Natural killer cell (primary cell): ENCODE measurements around the gene PIEZO1. TPM values are rescaled to one million over a fixed set of nuclear protein-coding genes. Genes with fewer than 3 reads are reported as not detected.

Source experiments
- ATAC-seq, 3 donors: fragments of 150-1000 bp in 2 of 3; fragments of 200-7000 bp in 1 of 3; cut with Tn5 transposase; 1 replicate in 1 of 3; 2 replicates in 2 of 3; pipeline ENCODE4 v1.10.0; 2021; ENCODE audit warnings: mild to moderate bottlenecking in 2 of 3, moderate library complexity in 2 of 3
- DNase-seq, 2 donors: peaks; one replicate each; pipeline versions ENCODE4 v3.0.0 to v3.0.0-alpha.2; 2013 to 2021; ENCODE audit warnings: mixed read lengths in 1 of 2
- H3K27ac ChIP-seq: one replicate; pipeline ENCODE4 v1.5.1; 2013; ENCODE audit warnings: mild to moderate bottlenecking, low read length
- H3K27me3 ChIP-seq: one replicate; pipeline ENCODE4 v1.6.1; 2013; ENCODE audit warnings: low read length; ENCODE audit not compliant: control insufficient read depth, insufficient read depth
- H3K36me3 ChIP-seq: one replicate; pipeline ENCODE4 v1.6.1; 2013; ENCODE audit warnings: low read length; ENCODE audit not compliant: control insufficient read depth, insufficient read depth
- H3K4me1 ChIP-seq: one replicate; pipeline ENCODE4 v1.6.1; 2013; ENCODE audit warnings: low read length; ENCODE audit not compliant: control insufficient read depth, insufficient read depth
- H3K4me3 ChIP-seq: one replicate; pipeline ENCODE4 v1.5.1; 2013; ENCODE audit warnings: low read length
- H3K9me3 ChIP-seq: one replicate; pipeline ENCODE4 v1.6.1; 2013; ENCODE audit warnings: low read length; ENCODE audit not compliant: control insufficient read depth, insufficient read depth
- H3K27ac Mint-ChIP-seq, 2 donors: one replicate each; pipeline ENCODE4 v1.8.0; 2022; ENCODE audit warnings: mild to moderate bottlenecking in 2 of 2, mixed read lengths in 2 of 2, moderate library complexity in 1 of 2
- H3K27me3 Mint-ChIP-seq, 2 donors: one replicate each; pipeline ENCODE4 v1.8.0; 2022; ENCODE audit warnings: low read depth in 2 of 2, mixed read lengths in 2 of 2
- H3K36me3 Mint-ChIP-seq: one replicate; pipeline ENCODE4 v1.8.0; 2022; ENCODE audit warnings: mixed read lengths
- H3K4me1 Mint-ChIP-seq, 2 donors: one replicate each; pipeline ENCODE4 v1.8.0; 2022; ENCODE audit warnings: mixed read lengths in 2 of 2
- H3K4me3 Mint-ChIP-seq: one replicate; pipeline ENCODE4 v1.8.0; 2022; ENCODE audit warnings: mild to moderate bottlenecking, moderate library complexity, mixed read lengths
- H3K9me3 Mint-ChIP-seq, 2 donors: one replicate each; pipeline ENCODE4 v1.8.0; 2022; ENCODE audit warnings: mixed read lengths in 2 of 2
- WGBS: methylation state at CpG from one replicate; pipeline ENCODE4 v1.1.7; 2013; ENCODE audit warnings: missing lambda C conversion rate; ENCODE audit not compliant: insufficient coverage; 5-methylcytosine and 5-hydroxymethylcytosine counted together
- intact Hi-C: fragments of 100-400 bp; cut with micrococcal nuclease; formaldehyde crosslinking; loops from one replicate; pipeline ENCODE4 v1.14.2; 2022
- total RNA-seq, 4 donors: library from RNA; stranded (reverse); fragments of 120-200 nt in 1 of 4; gene quantifications; one replicate each; pipeline versions ENCODE4 v1.2.3 to v1.2.4, GENCODE V29; 2013 to 2022
- TF ChIP-seq, protein P1 (sequence below): fragments of 200-600 bp; IDR thresholded peaks from one replicate; pipeline ENCODE4 v1.8.0; 2022; ENCODE audit warnings: antibody characterized with exemption

Gene PIEZO1
- total RNA-seq, 3 donors from 2014 or later (not counting 1 experiment from before 2014, with no cell fraction given): 172 to 197 (median 183) TPM

DNA sequence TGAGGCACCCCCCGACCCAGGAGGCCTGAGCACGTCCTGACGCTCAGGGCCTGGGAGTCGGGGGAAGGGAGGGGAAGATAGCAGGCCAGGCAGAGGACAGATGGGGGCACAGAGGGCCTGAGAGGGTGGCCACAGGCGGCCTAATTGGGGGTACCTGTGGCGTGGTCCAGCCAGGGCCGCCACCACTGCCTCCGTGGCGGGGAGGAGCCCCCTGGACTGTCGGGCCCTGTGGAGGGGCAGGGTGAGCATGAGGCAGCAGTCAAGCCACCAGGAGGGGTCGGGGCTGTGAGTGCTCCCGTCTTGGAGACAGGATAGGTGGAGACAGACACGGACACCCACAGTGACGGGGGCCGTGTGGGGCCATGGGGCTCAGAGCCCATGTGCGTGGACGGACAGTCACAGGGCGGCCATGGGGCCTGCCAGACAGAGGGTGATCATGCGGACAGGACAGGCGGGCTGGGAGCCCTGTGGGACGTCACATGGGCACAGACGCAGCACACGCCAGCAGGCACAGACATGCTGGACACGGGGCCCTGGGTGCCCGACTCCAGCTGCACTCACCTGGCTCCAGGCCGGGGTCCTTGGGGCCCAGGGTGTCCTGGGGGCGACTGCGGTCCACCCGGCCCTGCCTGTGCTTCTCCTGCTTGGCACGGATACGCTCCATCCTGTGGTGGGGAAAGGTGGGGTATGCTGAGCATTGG is 60.0 kb downstream of the PIEZO1 start:
- intact Hi-C loops: no loop called here
- Mint-ChIP-seq H3K36me3 (no peaks in the 10 kb centered on the region), H3K9me3 (no peaks in the 10 kb centered on the region), H3K27ac (peak overlapping the region in 1 of 2 donors; percentile 38), H3K4me3 (no peak overlapping the region), H3K4me1 (no peaks in the 10 kb centered on the region), H3K27me3 (no peaks in the 10 kb centered on the region)
- no peaks in the 10 kb centered on the region for H3K4me1 ChIP-seq
- no peak overlapping the region for H3K27ac ChIP-seq
- H3K9me3 ChIP-seq: no peaks in the 10 kb centered on the region
- DNase-seq (no peak), ATAC-seq (no peak)
- WGBS: 96% methylated on average over 31 of the region's 31 CpGs
- no peaks in the 10 kb centered on the region for H3K27me3 ChIP-seq
- H3K36me3 ChIP-seq: peaks cover 72% of the 10 kb centered on the region
- TF ChIP-seq, protein P1, sequence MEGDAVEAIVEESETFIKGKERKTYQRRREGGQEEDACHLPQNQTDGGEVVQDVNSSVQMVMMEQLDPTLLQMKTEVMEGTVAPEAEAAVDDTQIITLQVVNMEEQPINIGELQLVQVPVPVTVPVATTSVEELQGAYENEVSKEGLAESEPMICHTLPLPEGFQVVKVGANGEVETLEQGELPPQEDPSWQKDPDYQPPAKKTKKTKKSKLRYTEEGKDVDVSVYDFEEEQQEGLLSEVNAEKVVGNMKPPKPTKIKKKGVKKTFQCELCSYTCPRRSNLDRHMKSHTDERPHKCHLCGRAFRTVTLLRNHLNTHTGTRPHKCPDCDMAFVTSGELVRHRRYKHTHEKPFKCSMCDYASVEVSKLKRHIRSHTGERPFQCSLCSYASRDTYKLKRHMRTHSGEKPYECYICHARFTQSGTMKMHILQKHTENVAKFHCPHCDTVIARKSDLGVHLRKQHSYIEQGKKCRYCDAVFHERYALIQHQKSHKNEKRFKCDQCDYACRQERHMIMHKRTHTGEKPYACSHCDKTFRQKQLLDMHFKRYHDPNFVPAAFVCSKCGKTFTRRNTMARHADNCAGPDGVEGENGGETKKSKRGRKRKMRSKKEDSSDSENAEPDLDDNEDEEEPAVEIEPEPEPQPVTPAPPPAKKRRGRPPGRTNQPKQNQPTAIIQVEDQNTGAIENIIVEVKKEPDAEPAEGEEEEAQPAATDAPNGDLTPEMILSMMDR: no peak
- no peak overlapping the region for H3K4me3 ChIP-seq

DNA sequence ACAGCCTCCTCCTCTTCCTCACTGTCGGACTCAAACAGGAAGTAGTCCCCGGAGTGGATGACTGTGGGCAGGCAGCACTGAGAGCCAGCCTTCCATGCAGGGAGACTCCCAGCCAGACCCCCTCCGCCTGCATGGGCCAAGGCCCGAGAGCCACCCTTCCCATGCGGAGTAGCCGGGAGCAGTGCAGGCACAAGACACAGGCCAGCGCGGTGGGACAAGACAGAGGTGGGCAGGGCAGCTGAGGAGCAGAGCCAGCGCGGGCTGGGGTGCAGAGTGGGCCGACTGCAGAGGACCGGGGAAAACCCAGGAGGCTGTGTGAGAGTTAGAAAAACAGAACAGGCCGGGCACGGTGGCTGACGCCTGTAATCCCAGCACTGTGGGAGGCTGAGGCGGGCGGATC is 61.1 kb downstream of the PIEZO1 start:
- H3K27ac Mint-ChIP-seq: no peak overlapping the region
- no peak overlapping the region for H3K4me3 Mint-ChIP-seq
- H3K9me3 Mint-ChIP-seq: no peaks in the 10 kb centered on the region
- H3K27me3 ChIP-seq: no peaks in the 10 kb centered on the region
- no peak for ATAC-seq
- H3K36me3 ChIP-seq: peaks cover 81% of the 10 kb centered on the region
- H3K9me3 ChIP-seq: no peaks in the 10 kb centered on the region
- peaks cover 4% of the 10 kb centered on the region for H3K4me1 ChIP-seq
- TF ChIP-seq, protein P1: no peak
- 95% methylated on average over 16 of the region's 17 CpGs for WGBS
- no peak overlapping the region for H3K27ac ChIP-seq
- DNase-seq: no peak
- no peaks in the 10 kb centered on the region for H3K4me1 Mint-ChIP-seq
- H3K4me3 ChIP-seq: no peak overlapping the region
- intact Hi-C loops: no loop called here
- no peaks in the 10 kb centered on the region for H3K27me3 Mint-ChIP-seq
- no peaks in the 10 kb centered on the region for H3K36me3 Mint-ChIP-seq

DNA sequence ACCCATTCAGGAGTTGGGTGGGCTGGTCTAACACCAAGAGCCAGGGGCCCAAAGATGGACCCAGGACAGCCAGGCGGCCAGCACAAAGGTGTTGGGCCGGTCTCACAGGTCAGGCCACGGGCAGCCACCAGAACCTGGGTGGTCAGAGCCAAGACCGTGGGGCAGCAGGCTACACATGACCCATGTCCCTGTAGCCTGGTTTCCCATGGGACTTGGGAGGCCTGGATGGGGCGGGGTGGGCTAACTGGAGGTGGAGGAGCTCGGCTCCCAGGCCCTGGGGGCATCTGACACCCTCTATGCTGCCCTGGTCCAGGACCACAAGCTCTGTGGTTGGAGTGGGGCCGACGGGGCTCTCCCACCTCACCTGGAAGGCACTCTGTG is 61.5 kb downstream of the PIEZO1 start:
- no peak for DNase-seq
- no peaks in the 10 kb centered on the region for H3K9me3 Mint-ChIP-seq
- no peaks in the 10 kb centered on the region for H3K4me1 Mint-ChIP-seq
- no peak overlapping the region for H3K27ac ChIP-seq
- no peak overlapping the region for H3K4me3 Mint-ChIP-seq
- intact Hi-C loops: no loop called here
- WGBS: 84% methylated on average over 8 of the region's 8 CpGs
- no peaks in the 10 kb centered on the region for H3K27me3 ChIP-seq
- H3K27me3 Mint-ChIP-seq: no peaks in the 10 kb centered on the region
- H3K36me3 Mint-ChIP-seq: no peaks in the 10 kb centered on the region
- no peak overlapping the region for H3K27ac Mint-ChIP-seq
- no peak overlapping the region for H3K4me3 ChIP-seq
- H3K36me3 ChIP-seq: peaks cover 82% of the 10 kb centered on the region
- no peaks in the 10 kb centered on the region for H3K9me3 ChIP-seq
- H3K4me1 ChIP-seq: peaks cover 8% of the 10 kb centered on the region
- no peak for ATAC-seq
- TF ChIP-seq, protein P1: no peak
